Ramos (cell line): ENCODE measurements around the gene ITIH6.
"Not testable (repeated sequence)": the region's sequence is repeated elsewhere in the genome, so short reads cannot be mapped to it uniquely, and the experiment has no call there.

ENCODE experiments used
- in situ Hi-C: fragments of 300-500 bp; cut with MboI; formaldehyde crosslinking; loops from one replicate; pipeline ENCODE4 v1.14.3; 2022; ENCODE audit warnings: low sequenced_read_pairs; ENCODE audit not compliant: unreplicated experiment

The ITIH6 gene

GRCh38 chrX:54808109-54808604 is 10.1 kb upstream of the ITIH6 start:
- in situ Hi-C loops: loop anchor here (25.0 kb wide), 1 partner anchor 371 kb away; the partner anchor contains the start of gene TSR2

- in situ Hi-C loops: loop anchor here (25.0 kb wide), 1 partner anchor 370 kb away; the partner anchor contains the start of gene TSR2
Measured at GRCh38 chrX:54807524-54808108, 9.6 kb upstream of the ITIH6 start, which contains the start of gene MAGED2. Gene MAGED2 (plus strand): TSS chrX:54807745. CDS start chrX:54809332, 1,587 bp downstream.

GRCh38 chrX:54799046-54799445 is 991 bp upstream of the ITIH6 start:
- in situ Hi-C loops: no loop called here

GRCh38 chrX:54794795-54795194 is 3.3 kb downstream of the ITIH6 start:
- in situ Hi-C loops: no loop called here

GRCh38 chrX:54794028-54794427 is 4.0 kb downstream of the ITIH6 start:
- in situ Hi-C loops: no loop called here

- in situ Hi-C loops: not testable (repeated sequence)
Measured at GRCh38 chrX:54789405-54789804, 8.7 kb downstream of the ITIH6 start.

- in situ Hi-C loops: no loop called here
Measured at GRCh38 chrX:54788446-54788845, 9.6 kb downstream of the ITIH6 start.

- in situ Hi-C loops: no loop called here
Measured at GRCh38 chrX:54786967-54787366, 11.1 kb downstream of the ITIH6 start.

GRCh38 chrX:54785901-54786300 is 12.2 kb downstream of the ITIH6 start:
- in situ Hi-C loops: no loop called here

- in situ Hi-C loops: no loop called here
Measured at GRCh38 chrX:54776987-54777672, 20.9 kb downstream of the ITIH6 start.

GRCh38 chrX:54776061-54776460 is 22.0 kb downstream of the ITIH6 start:
- in situ Hi-C loops: no loop called here

- in situ Hi-C loops: not testable (repeated sequence)
Measured at GRCh38 chrX:54774391-54775094, 23.5 kb downstream of the ITIH6 start.

GRCh38 chrX:54758114-54759055 is 39.7 kb downstream of the ITIH6 start:
- in situ Hi-C loops: no loop called here

- in situ Hi-C loops: no loop called here
Measured at GRCh38 chrX:54754854-54755253, 43.2 kb downstream of the ITIH6 start.

- in situ Hi-C loops: no loop called here
Measured at GRCh38 chrX:54748626-54749025, 49.4 kb downstream of the ITIH6 start.

GRCh38 chrX:54747733-54748393 is 50.2 kb downstream of the ITIH6 start:
- in situ Hi-C loops: no loop called here

- in situ Hi-C loops: no loop called here
Measured at GRCh38 chrX:54746928-54747327, 51.1 kb downstream of the ITIH6 start.

- in situ Hi-C loops: no loop called here
Measured at GRCh38 chrX:54745676-54746075, 52.4 kb downstream of the ITIH6 start.

GRCh38 chrX:54738567-54738966 is 59.5 kb downstream of the ITIH6 start:
- in situ Hi-C loops: not testable (repeated sequence)
